HG02970 (cell line): ENCODE data around the gene CPSF4L.

Experiments
- ATAC-seq: cut with Tn5 transposase; IDR thresholded peaks from one replicate; pipeline ENCODE4 v1.9.1; 2021; ENCODE audit warnings: mild to moderate bottlenecking, moderate library complexity, moderate number of reproducible peaks; ENCODE audit not compliant: unreplicated experiment, low FRiP score

The CPSF4L gene

DNA sequence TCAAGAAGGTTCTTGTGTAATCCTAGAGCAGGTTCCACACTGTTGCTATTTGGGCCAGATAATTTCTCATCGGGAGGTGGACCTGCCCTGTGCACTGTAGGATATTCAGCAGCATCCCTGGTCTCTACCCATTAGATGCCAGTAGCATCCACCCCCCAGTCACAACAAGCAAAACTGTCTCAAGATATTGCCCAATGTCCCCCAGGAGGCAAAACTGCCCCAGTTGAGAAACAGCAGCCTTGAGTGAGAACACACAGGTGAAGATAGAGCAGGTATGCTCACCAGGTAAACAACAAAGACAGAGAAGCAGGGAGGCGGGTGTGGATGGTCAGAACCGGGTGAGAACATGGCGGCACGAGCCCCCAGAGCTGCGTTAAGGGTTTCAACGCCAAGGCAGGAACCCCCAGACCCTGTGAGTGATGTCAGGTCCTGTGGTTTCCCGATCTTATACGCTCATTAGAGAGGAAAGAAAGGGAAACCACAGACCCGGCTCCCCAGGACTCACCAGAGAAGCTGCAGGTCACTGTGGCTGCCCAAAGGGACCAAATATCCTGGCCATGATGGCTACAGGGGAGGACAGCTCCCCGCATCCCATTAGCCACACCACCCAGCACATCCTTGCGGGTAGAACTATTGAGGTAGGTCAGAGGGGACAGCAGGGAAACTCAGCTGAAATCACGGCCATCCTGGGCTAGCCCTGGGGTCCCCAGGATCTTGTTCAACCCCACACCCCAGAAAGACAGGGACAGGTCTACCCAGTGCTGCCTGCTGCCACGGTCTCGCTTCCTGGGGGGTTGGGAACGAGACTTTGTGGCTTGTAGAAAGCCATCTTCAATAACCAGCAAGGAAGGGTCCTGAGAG is 28.9 kb upstream of the CPSF4L start:
- ATAC-seq, result peak; percentile 4

DNA sequence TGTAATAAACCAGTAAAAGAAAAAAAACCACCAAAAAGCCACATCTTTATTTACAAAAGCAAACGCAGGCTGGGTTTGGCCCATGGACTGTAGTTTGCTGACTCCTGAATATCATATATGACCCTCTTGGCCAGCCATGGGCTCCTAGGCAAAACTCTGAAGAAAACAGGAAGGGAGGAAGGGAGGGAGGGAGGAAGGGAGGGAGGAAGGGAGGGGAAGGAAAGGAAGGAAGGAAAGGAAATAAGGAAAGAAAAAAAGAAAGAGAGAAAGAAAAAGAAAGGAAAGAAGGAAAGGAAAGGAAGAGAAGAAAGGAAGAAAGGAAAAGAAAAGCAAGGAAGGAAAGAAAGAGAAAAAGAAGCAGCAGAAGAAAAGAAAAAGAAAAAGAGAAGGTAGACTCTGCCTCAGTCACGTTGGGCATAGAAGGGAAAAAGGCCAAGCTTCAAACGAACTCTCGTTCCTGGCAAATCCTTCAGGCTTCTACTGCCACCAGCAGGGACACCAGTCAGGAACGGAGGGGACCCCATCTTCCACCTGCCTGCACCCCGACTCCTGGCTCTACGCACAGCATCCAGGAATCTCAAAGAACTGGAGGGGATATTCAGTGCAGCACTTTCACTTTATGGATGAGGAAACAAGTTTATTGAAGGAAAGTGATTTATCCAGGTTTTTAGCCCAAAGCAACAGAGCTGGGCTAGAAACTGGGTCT is 28.0 kb upstream of the CPSF4L start:
- ATAC-seq, result no peak

GRCh38 chr17:73288534-73289302 is 27.0 kb upstream of the CPSF4L start:
- ATAC-seq, result no peak

GRCh38 chr17:73286863-73287296 is 25.2 kb upstream of the CPSF4L start:
- ATAC-seq, result no peak

- no peak for ATAC-seq
Measured at GRCh38 chr17:73285916-73286862, 24.5 kb upstream of the CPSF4L start.

DNA sequence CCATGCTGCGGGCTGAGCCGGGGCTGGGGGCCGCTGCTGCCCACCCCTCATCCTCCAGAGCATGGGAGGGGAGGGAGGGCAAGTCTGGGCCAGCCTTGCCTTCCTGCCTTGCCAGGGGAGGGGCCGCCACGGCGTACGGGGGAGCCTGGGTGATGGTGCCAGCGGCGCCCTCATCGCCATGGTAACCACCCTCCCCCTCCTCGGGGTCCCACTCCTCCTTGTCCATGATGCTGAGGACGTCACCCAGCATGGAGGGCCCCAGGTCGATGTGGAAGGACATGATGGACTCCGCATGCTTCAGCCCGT is 23.9 kb upstream of the CPSF4L start:
- no peak for ATAC-seq

DNA sequence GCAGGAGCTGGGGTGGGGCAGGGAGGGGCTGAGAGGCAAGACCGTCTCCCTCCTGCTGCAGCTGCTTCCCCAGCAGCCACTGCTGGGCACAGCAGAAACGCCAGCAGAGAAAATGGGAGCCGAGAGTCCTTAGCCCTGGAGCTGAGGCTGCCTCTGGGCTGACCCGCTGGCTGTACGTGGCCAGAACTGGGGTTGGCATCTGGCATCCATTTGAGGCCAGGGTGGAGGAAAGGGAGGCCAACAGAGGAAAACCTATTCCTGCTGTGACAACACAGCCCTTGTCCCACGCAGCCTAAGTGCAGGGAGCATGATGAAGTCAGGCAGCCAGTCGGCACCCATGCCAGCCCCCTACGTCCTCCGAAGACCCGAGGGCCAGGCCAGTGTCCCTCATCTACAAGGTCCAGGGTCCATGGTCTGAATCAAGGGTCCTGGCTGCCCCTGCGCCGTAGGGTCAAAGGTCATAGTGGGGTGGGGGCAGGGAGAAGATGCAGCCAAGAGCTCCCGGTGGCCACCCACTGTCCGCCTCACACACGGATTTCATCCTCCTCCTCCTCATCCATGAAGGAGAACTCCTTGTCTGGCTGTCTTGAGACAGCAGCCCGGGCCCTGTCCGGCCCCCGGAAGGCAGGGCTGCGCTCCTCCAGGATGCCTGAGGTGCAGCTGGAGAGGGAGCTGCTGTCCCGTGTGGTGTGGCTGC is 23.4 kb upstream of the CPSF4L start:
- no peak for ATAC-seq

DNA sequence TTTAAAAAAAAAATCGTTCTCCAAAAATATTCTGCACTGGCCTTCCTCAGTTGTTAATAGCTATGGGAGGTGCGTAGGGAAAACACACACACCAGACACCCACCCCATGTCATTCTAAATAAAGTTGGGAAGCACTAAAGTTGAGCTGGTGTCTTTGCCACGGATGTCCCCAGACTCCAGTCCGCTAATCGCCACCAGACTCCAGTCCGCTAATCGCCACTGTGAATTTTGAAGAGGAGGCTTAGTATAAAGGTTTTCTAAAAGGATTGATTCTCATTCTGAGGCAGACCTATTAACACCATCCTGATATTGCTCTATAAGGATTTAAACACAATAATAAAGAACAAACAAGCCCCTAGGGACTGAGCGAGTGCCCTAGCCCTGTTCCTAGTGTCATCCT is 22.7 kb upstream of the CPSF4L start:
- no peak for ATAC-seq

- no peak for ATAC-seq
Measured at GRCh38 chr17:73283841-73284282, 22.2 kb upstream of the CPSF4L start.

DNA sequence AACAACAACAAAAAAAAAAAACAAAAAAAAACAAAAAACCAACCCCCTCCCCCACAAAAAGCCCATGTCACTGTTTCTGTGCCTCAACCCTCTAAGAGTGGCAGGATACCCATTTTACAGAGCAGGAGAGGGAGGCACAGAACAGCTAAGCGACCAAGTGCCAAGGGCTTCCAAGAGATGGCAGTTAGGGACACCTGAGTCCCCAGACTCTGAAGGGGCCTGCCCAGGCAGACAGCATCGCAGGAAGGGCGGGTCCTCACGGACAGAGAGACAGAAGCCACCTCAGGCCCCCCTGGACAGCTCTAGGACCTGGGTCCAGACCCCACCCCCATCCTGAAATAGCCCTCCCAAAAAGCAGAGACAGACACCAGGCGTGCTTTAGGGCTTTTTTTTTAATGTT is 21.6 kb upstream of the CPSF4L start:
- ATAC-seq, result no peak

DNA sequence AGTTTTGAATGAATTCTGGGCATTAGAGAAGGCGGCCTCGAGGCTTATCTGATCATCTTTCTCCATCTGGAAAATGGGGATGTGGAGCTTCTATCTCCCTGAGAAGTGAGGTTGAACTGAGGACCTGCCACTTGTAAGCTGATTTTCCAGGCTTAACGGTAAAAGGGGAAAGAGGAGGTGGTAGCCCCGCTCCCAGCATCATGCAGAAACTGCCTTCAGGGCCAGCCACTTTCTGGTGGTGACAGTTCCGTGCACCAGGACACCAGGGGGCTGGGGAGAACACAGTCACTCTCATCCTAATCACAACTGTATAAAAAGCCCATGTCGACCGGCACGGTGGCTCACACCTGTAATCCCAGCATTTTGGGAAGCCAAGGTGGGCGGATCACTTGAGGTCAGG is 20.9 kb upstream of the CPSF4L start:
- no peak for ATAC-seq

DNA sequence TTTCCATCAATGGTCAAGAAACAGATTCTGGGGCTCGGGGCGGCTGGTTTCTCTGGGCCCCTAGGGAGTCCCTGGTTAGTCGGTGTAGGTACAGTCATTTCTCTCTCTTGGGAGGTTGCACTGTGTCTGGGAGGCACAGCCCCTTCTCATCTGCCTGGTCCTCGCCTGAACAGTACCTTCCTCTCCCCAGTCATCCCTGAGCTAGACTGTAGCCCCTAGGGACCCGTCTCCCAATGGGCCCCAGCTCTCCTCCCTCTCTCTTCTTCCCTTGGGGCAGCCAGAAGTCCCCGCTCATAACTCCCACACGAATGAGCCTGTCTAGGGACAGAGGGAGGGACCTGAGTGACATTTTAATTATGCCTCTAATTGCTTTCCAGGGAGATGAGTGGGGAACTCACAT is 20.2 kb upstream of the CPSF4L start:
- peak; percentile 81 for ATAC-seq

- ATAC-seq, result no peak
Measured at GRCh38 chr17:73280191-73280590, 18.5 kb upstream of the CPSF4L start.

DNA sequence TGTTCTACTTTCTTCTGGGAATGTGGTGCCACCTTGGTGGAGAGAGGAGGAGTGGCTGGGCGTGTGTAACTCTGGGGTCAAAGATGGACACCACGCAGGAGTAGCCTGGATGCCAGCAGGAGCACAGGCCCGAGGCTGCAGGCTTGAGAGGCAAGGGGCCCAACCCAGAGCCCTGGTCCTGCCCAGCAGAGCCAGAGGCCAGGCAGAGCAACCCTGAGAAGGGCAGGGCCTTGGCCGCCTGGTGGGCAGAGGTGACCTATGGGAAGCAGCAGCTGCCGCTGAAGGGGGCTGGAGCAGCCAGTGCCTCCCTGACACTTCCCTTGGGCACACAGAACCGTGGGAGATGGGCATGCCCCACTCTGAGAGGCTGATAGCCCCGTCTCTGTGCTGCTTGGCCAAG is 18.0 kb upstream of the CPSF4L start:
- no peak for ATAC-seq

DNA sequence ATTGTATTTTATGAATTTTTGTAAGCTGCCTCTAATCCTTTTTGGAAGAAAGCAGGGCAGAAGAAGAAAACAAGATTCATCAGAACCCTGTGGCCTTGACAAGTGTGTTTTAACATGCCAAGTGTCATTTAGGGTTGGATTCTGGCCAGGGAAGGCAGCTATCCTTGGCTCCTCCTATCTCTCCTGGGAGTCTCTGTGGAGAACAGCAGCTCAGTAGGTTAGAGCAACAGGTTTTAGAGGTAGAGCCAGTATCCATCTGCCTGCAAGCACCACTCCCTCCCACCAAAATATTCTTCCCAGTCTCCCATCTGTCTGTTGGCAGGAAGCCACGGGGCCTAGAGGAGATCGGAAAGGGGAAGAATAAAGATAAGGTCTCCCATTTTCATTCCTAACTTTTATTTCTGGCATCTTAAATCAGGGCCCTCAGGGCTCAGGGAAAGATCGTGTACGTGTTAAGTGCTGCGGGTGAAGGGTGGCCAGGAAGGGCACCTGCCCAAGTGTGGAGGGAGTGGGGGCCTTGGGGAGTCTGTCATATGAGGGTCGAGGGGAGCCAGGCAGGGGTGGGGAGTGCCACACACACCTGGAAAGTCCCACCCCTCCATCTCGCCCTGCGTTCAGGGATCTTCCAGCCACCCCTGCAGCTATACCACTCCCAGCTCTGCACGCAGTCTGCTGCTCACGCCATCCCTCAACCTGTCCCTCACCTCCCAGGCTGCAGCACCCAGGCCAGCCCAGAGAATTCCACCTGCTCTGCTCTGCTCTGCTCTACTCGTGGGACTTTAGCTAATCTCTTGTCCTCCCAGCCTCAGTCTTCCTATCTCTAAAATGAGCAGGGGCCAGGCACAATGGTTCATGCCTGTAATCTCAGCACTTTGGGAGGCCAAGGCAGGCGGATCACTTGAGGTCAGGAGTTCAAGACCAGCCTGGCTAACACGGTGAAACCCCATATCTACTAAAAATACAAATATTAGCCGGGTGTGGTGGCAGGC is 17.1 kb upstream of the CPSF4L start:
- no peak for ATAC-seq

DNA sequence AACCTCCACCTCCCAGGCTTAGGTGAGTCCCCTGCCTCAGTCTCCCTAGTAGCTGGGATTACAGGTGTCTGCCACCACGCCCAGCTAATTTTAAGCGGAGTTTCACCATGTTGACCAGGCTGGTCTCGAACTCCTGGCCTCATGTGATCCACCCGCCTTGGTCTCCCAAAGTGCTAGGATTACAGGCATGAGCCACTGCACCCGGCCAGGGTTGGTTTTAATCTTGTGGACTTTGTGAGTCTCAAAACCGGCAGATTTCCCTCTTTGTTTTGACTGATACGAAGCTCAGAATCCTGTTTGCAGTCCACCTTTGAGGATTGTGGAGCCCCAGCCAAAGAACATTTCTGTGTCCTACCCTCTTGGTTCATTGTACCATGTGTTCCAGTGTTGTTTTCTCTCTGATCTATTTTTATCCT is 16.4 kb upstream of the CPSF4L start:
- ATAC-seq, result no peak

- ATAC-seq, result no peak
Measured at GRCh38 chr17:73274490-73274889, 12.8 kb upstream of the CPSF4L start.

DNA sequence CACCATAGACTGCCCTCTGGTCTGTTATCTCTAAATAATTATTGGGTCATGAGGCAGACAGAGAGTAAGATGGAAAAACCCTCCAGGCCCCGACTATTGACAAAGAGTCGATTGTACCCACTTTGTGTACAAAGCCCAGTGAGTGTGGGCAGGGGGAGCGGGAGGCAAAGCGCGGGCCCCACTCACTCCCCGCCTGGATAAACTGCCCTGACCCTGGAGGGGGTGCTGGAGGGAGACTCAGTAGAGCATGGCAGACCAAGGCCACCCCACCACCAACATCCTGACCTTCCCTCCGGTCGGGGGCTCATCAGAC is 11.2 kb upstream of the CPSF4L start:
- ATAC-seq, result no peak

DNA sequence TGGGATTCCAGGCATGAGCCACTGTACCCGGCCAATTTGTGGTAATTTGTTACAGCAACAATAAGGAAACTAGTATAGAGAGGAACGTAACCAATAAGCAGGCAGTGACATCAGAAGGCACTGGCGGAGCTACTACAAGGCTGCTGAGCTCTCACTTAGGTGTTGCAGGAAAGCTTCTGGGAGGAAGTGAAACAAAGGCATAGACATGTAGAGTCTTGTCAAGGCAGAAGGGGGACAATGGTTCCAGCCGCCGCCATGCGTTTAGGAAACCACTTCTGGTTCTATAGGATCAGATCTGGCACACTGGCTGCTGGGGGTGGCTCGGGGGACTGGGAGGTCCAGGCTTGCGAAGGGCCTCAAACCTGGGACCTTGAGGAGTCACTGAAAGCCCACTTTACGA is 9.4 kb upstream of the CPSF4L start:
- peak; percentile 87 for ATAC-seq
